Body of pancreas (tissue), 4 donors: ENCODE measurements around the gene CDC26.

Source experiments
- POLR2A ChIP-seq, 3 donors: fragments of 450-650 bp; IDR thresholded peaks; one replicate each; pipeline ENCODE4 v1.6.1; 2016; ENCODE audit warnings: antibody characterized with exemption in 3 of 3, mild to moderate bottlenecking in 2 of 3
- TF ChIP-seq, protein P1 (sequence below), 7 experiments: fragments of 450-650 bp in 4 of 7; fragments of 200-600 bp in 3 of 7; sonication (generic) in 3 of 7; IDR thresholded peaks; one replicate each; pipeline ENCODE4 v1.5.1; 2016 to 2019; ENCODE audit warnings: antibody characterized with exemption in 7 of 7

GRCh38 chr9:113278840-113279239 lies 3.5 kb upstream of the CDC26 start:
- TF ChIP-seq, protein P1, sequence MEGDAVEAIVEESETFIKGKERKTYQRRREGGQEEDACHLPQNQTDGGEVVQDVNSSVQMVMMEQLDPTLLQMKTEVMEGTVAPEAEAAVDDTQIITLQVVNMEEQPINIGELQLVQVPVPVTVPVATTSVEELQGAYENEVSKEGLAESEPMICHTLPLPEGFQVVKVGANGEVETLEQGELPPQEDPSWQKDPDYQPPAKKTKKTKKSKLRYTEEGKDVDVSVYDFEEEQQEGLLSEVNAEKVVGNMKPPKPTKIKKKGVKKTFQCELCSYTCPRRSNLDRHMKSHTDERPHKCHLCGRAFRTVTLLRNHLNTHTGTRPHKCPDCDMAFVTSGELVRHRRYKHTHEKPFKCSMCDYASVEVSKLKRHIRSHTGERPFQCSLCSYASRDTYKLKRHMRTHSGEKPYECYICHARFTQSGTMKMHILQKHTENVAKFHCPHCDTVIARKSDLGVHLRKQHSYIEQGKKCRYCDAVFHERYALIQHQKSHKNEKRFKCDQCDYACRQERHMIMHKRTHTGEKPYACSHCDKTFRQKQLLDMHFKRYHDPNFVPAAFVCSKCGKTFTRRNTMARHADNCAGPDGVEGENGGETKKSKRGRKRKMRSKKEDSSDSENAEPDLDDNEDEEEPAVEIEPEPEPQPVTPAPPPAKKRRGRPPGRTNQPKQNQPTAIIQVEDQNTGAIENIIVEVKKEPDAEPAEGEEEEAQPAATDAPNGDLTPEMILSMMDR (IDR thresholded peaks at IDR 0.05): no peak
- no peak for TF ChIP-seq POLR2A (IDR thresholded peaks at IDR 0.05)
